ENCODE data around the gene PIGV. TPM values are rescaled to one million over a fixed set of nuclear protein-coding genes. Genes with fewer than 3 reads are reported as not detected.

PIGV gene
- total and polyA plus RNA-seq, 5 donors from 2014 or later: 8.3 to 13.2 (median 9.1) TPM

DNA sequence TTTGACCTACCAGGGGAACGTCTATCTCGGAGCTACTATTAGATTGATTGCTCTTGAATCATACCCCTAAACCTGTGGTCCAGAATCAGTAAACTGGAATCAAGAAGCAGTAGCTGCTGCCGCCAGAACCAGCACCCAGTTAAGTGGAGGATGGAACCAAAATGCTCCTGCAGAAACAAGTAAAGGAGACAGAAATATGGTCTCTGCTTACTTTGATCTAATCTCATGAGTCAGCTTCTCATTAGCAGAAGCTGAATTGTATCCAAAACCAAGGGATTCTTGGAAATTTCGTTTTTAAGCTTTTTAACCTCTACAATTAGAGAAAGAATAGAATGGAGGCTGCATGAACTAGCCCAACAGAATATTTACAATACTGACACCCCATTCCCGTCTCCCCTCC, 42.6 kb upstream of the PIGV start:
- no peak for ATAC-seq (ENCODE audit: low read depth in 2 of 2)
- Histone ChIP-seq H3K9me3 (ENCODE audit: control insufficient read depth in 2 of 2, low read length in 2 of 2) (no peaks in the 10 kb centered on the region), H3K4me3 (ENCODE audit: low read depth, low read length) (peak overlapping the region; percentile 68), H3K4me1 (ENCODE audit: control insufficient read depth, insufficient read depth, low read length, poor library complexity, severe bottlenecking) (peaks cover 73% of the 10 kb centered on the region), H3K27ac (ENCODE audit: insufficient read depth, low read length, poor library complexity, severe bottlenecking) (peak overlapping the region; percentile 95), H3K36me3 (ENCODE audit: control insufficient read depth, insufficient read depth, low read length) (peaks cover 43% of the 10 kb centered on the region), H3K27me3 (ENCODE audit: control insufficient read depth, insufficient read depth, low read length) (no peaks in the 10 kb centered on the region)
- H3K36me3 Mint-ChIP-seq: peaks cover 32% of the 10 kb centered on the region
- DNase-seq: no peak
- no peaks in the 10 kb centered on the region for H3K9me3 Mint-ChIP-seq
- H3K27me3 Mint-ChIP-seq: no peaks in the 10 kb centered on the region
- peak overlapping the region; percentile 86 to 96 (median 93) for H3K27ac Mint-ChIP-seq
- peaks cover 30 to 97% (median 61%) of the 10 kb centered on the region in 4 donors for H3K4me1 Mint-ChIP-seq
- peak overlapping the region in 2 of 4 donors; percentile 11 to 84 for H3K4me3 Mint-ChIP-seq

DNA sequence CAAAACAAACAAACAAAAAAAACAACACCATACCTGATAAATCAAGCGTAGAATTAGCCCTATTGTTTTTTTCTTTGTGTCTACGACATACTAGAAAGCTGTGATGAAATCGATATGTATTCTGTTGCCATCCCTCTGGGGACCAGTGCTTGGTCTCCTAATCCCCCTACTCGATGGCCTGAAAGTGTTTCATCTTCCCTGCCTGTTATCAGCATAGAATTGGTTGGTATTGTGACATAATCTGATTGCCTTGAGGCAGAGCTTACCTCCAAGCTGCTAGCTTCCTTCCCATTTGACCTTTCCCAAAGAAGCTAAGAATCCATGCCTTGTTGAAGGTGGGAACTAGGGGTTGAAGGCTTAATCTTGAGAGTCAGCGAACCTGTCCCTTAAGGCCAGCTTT, 40.7 kb upstream of the PIGV start:
- Mint-ChIP-seq H3K9me3 (no peaks in the 10 kb centered on the region), H3K27ac (peak overlapping the region; percentile 26 to 86 (median 73)), H3K36me3 (peaks cover 27% of the 10 kb centered on the region), H3K4me3 (no peak overlapping the region), H3K27me3 (no peaks in the 10 kb centered on the region), H3K4me1 (peaks cover 25 to 97% (median 59%) of the 10 kb centered on the region in 4 donors)
- no peak for ATAC-seq (ENCODE audit: low read depth in 2 of 2)
- no peak overlapping the region for H3K27ac ChIP-seq (ENCODE audit: insufficient read depth, low read length, poor library complexity, severe bottlenecking)
- H3K4me1 ChIP-seq (ENCODE audit: control insufficient read depth, insufficient read depth, low read length, poor library complexity, severe bottlenecking): peaks cover 73% of the 10 kb centered on the region
- no peak overlapping the region for H3K4me3 ChIP-seq (ENCODE audit: low read depth, low read length)
- H3K9me3 ChIP-seq (ENCODE audit: control insufficient read depth in 2 of 2, low read length in 2 of 2): no peaks in the 10 kb centered on the region
- H3K36me3 ChIP-seq (ENCODE audit: control insufficient read depth, insufficient read depth, low read length): peaks cover 33% of the 10 kb centered on the region
- DNase-seq: no peak
- H3K27me3 ChIP-seq (ENCODE audit: control insufficient read depth, insufficient read depth, low read length): no peaks in the 10 kb centered on the region

DNA sequence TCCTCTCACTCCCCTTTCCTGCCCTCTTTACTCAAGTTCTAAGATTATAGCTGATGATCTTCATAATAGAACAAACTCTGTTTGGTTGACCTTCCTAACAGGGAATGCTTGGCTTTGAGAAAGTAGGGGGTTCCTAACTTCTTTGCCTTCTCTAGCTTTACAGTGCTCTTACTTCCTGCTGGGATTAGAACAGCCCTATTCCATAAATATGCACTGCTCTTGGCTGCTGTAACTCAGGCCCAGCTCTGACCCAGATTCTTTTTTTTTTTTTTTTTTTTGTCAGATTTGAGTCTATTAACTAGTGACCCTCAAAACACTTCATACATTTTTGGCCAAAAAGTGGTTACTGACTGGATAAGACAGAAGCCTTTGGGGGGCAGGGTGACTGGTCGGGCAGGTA, 39.4 kb upstream of the PIGV start:
- H3K27ac ChIP-seq (ENCODE audit: insufficient read depth, low read length, poor library complexity, severe bottlenecking): peak overlapping the region; percentile 9

DNA sequence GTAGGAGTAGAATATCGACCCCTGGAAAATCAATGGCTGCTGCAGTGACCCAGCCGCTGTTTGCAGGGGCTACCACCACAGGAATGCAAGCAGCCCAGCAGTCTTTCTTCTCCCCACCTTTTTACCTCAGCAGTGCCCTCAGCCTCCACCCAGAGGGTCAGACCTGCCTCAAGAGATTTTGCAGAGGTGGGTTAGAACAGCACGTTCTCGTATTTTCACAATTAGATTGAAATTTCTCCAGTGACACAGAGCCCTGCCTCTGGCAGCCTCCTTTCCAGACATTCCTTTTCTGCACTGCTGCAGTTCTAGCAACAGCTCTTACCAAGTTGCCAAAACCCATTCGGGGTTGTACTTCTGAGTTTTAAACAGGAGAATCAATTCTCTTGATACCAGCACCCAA, 38.3 kb upstream of the PIGV start:
- Histone ChIP-seq H3K9me3 (ENCODE audit: control insufficient read depth in 2 of 2, low read length in 2 of 2) (no peaks in the 10 kb centered on the region), H3K4me3 (ENCODE audit: low read depth, low read length) (no peak overlapping the region), H3K36me3 (ENCODE audit: control insufficient read depth, insufficient read depth, low read length) (peaks cover 47% of the 10 kb centered on the region), H3K27me3 (ENCODE audit: control insufficient read depth, insufficient read depth, low read length) (no peaks in the 10 kb centered on the region), H3K27ac (ENCODE audit: insufficient read depth, low read length, poor library complexity, severe bottlenecking) (no peak overlapping the region), H3K4me1 (ENCODE audit: control insufficient read depth, insufficient read depth, low read length, poor library complexity, severe bottlenecking) (peaks cover 50% of the 10 kb centered on the region)
- peaks cover 36% of the 10 kb centered on the region for H3K36me3 Mint-ChIP-seq
- no peak overlapping the region for H3K4me3 Mint-ChIP-seq
- DNase-seq (no peak), ATAC-seq (ENCODE audit: low read depth in 2 of 2) (no peak)
- peak overlapping the region; percentile 55 to 94 (median 78) for H3K27ac Mint-ChIP-seq
- H3K9me3 Mint-ChIP-seq: no peaks in the 10 kb centered on the region
- peaks cover 20 to 98% (median 62%) of the 10 kb centered on the region in 4 donors for H3K4me1 Mint-ChIP-seq
- no peaks in the 10 kb centered on the region for H3K27me3 Mint-ChIP-seq

More for the DNA sequence above, 39.4 kb upstream of the PIGV start:
- Histone ChIP-seq H3K9me3 (ENCODE audit: control insufficient read depth in 2 of 2, low read length in 2 of 2) (no peaks in the 10 kb centered on the region), H3K4me3 (ENCODE audit: low read depth, low read length) (no peak overlapping the region), H3K4me1 (ENCODE audit: control insufficient read depth, insufficient read depth, low read length, poor library complexity, severe bottlenecking) (peaks cover 61% of the 10 kb centered on the region), H3K27me3 (ENCODE audit: control insufficient read depth, insufficient read depth, low read length) (no peaks in the 10 kb centered on the region), H3K36me3 (ENCODE audit: control insufficient read depth, insufficient read depth, low read length) (peaks cover 40% of the 10 kb centered on the region)
- Mint-ChIP-seq H3K36me3 (peaks cover 33% of the 10 kb centered on the region), H3K27me3 (no peaks in the 10 kb centered on the region), H3K4me3 (peak overlapping the region in 2 of 4 donors; percentile 22 to 43), H3K9me3 (no peaks in the 10 kb centered on the region), H3K4me1 (peaks cover 25 to 97% (median 60%) of the 10 kb centered on the region in 4 donors), H3K27ac (peak overlapping the region; percentile 63 to 80 (median 73))
- ATAC-seq (ENCODE audit: low read depth in 2 of 2) (no peak), DNase-seq (no peak)

DNA sequence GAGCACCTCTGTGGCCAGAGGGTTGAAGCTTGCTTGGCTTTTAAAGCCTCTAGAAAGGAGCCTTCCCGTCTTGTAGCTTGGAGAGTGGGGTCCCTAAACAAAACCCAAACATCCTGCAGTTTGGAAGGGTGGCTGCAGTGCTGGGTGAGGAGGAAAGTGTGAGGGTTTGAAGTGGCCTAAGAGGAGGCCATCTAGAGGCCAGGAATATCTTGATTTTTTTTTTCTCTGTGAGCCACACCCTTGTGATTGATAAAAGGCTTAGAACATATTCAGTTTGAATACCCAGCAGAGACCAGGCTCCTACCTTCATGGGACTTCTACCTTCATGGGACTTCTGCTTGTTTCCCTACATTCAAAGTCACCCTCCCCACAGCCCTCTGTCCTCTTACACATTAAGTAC, 37.3 kb upstream of the PIGV start:
- Histone ChIP-seq H3K4me1 (ENCODE audit: control insufficient read depth, insufficient read depth, low read length, poor library complexity, severe bottlenecking) (peaks cover 40% of the 10 kb centered on the region), H3K27ac (ENCODE audit: insufficient read depth, low read length, poor library complexity, severe bottlenecking) (no peak overlapping the region), H3K36me3 (ENCODE audit: control insufficient read depth, insufficient read depth, low read length) (peaks cover 56% of the 10 kb centered on the region), H3K4me3 (ENCODE audit: low read depth, low read length) (no peak overlapping the region), H3K27me3 (ENCODE audit: control insufficient read depth, insufficient read depth, low read length) (no peaks in the 10 kb centered on the region), H3K9me3 (ENCODE audit: control insufficient read depth in 2 of 2, low read length in 2 of 2) (no peaks in the 10 kb centered on the region)
- Mint-ChIP-seq H3K27me3 (no peaks in the 10 kb centered on the region), H3K4me1 (peaks cover 20 to 94% (median 59%) of the 10 kb centered on the region in 4 donors), H3K27ac (peak overlapping the region; percentile 72 to 94 (median 78)), H3K4me3 (peak overlapping the region in 1 of 4 donors; percentile 22), H3K9me3 (no peaks in the 10 kb centered on the region), H3K36me3 (peaks cover 40% of the 10 kb centered on the region)
- ATAC-seq (ENCODE audit: low read depth in 2 of 2) (no peak), DNase-seq (no peak)

DNA sequence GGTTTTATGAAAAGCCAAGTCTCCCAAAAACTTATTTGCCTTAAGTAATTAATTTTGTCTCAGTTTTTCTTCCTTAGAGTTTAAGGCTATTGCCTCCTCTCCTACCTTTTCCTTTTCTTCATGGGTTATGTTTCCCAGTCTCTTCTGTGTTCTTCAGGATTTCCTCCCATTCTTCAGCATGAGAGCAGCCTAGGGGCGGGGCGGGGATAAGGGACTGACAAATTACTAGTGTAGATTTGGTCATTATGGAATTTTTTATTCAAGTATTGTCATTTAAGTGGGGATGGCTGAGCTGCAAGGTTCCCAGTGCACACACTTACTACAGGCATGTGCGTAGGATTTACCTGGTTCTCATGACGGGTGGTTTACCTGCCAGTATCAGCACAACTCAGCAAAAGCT, 35.2 kb upstream of the PIGV start:
- peaks cover 32% of the 10 kb centered on the region for H3K36me3 Mint-ChIP-seq
- no peaks in the 10 kb centered on the region for H3K9me3 Mint-ChIP-seq
- no peak overlapping the region for H3K4me3 Mint-ChIP-seq
- H3K27me3 Mint-ChIP-seq: no peaks in the 10 kb centered on the region
- H3K27ac Mint-ChIP-seq: peak overlapping the region; percentile 59 to 93 (median 63)
- ATAC-seq (ENCODE audit: low read depth in 2 of 2) (no peak), DNase-seq (no peak)
- peaks cover 20 to 74% (median 54%) of the 10 kb centered on the region in 4 donors for H3K4me1 Mint-ChIP-seq
- Histone ChIP-seq H3K27me3 (ENCODE audit: control insufficient read depth, insufficient read depth, low read length) (no peaks in the 10 kb centered on the region), H3K27ac (ENCODE audit: insufficient read depth, low read length, poor library complexity, severe bottlenecking) (no peak overlapping the region), H3K9me3 (ENCODE audit: control insufficient read depth in 2 of 2, low read length in 2 of 2) (no peaks in the 10 kb centered on the region), H3K4me3 (ENCODE audit: low read depth, low read length) (no peak overlapping the region), H3K4me1 (ENCODE audit: control insufficient read depth, insufficient read depth, low read length, poor library complexity, severe bottlenecking) (peaks cover 25% of the 10 kb centered on the region), H3K36me3 (ENCODE audit: control insufficient read depth, insufficient read depth, low read length) (peaks cover 51% of the 10 kb centered on the region)

DNA sequence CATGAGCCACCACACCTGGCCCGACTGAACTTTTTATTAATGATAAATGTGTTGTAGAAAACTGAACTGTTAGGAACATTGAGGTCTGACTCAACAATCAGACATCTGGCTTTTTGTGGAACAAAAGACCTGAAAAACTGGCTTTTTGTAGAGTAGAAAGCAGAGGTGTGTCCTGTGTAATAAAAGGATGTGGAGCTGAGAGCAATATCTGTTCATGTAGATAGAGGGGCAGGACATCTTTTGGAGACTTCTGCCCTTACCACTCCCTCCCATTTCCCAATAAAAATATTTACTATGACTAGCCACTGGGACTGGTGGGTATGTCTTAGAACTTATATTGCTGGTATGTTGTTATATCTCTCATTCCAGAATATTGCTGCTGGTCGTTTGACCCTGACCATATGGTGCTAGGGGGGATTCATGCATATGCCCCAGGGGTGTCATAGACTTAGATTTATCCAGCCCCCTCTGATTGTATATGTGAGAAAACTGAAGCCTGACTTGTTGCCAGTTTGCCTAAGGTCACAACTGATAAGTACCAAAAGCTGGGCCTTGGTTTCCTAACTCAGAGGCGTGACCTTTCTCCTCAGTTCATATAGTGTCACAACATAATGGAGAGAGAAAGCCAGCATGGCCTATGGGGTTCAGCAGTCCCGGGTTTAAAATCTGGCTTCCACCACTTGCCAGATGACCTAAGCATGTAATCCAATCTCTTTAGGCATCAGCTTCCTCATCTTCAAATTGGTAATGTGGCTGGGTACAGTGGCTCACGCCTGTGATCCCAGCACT, 33.5 kb upstream of the PIGV start:
- H3K27me3 ChIP-seq (ENCODE audit: control insufficient read depth, insufficient read depth, low read length): no peaks in the 10 kb centered on the region
- DNase-seq (no peak), ATAC-seq (ENCODE audit: low read depth in 2 of 2) (no peak)
- H3K4me3 ChIP-seq (ENCODE audit: low read depth, low read length): no peak overlapping the region
- H3K4me1 ChIP-seq (ENCODE audit: control insufficient read depth, insufficient read depth, low read length, poor library complexity, severe bottlenecking): peaks cover 15% of the 10 kb centered on the region
- Mint-ChIP-seq H3K4me3 (peak overlapping the region in 1 of 4 donors; percentile 85), H3K27ac (no peak overlapping the region), H3K4me1 (peaks cover 20 to 74% (median 45%) of the 10 kb centered on the region in 4 donors), H3K36me3 (peaks cover 26% of the 10 kb centered on the region), H3K9me3 (peaks cover 0 to 1% (median 0%) of the 10 kb centered on the region in 7 donors), H3K27me3 (no peaks in the 10 kb centered on the region)
- H3K36me3 ChIP-seq (ENCODE audit: control insufficient read depth, insufficient read depth, low read length): peaks cover 56% of the 10 kb centered on the region
- H3K27ac ChIP-seq (ENCODE audit: insufficient read depth, low read length, poor library complexity, severe bottlenecking): no peak overlapping the region
- H3K9me3 ChIP-seq (ENCODE audit: control insufficient read depth in 2 of 2, low read length in 2 of 2): no peaks in the 10 kb centered on the region
